Measurements from ENCODE around the gene TYW1.
"Not testable (repeated sequence)": the region's sequence is repeated elsewhere in the genome, so short reads cannot be mapped to it uniquely, and the experiment has no call there.

Gene TYW1

GRCh38 chr7:67134912-67135311 is 138.3 kb downstream of the TYW1 start:
- DNase-seq (ENCODE audit: low read depth in 2 of 2), result peak in 1 of 2 donors; percentile 10

GRCh38 chr7:67135617-67136486 is 139.2 kb downstream of the TYW1 start:
- not testable (repeated sequence) for DNase-seq (ENCODE audit: low read depth in 2 of 2)

- DNase-seq (ENCODE audit: low read depth in 2 of 2), result not testable (repeated sequence)
These were observed 140.9 kb downstream of the TYW1 start for GRCh38 chr7:67137489-67137888.

- DNase-seq (ENCODE audit: low read depth in 2 of 2), result not testable (repeated sequence)
These were observed 143.2 kb downstream of the TYW1 start for GRCh38 chr7:67139876-67140275.

- DNase-seq (ENCODE audit: low read depth in 2 of 2), result not testable (repeated sequence)
These were observed 144.4 kb downstream of the TYW1 start for GRCh38 chr7:67141001-67141400.

GRCh38 chr7:67143091-67143786 is 146.6 kb downstream of the TYW1 start:
- DNase-seq (ENCODE audit: low read depth in 2 of 2), result not testable (repeated sequence)

GRCh38 chr7:67145581-67146193 is 149.1 kb downstream of the TYW1 start:
- DNase-seq (ENCODE audit: low read depth in 2 of 2), result not testable (repeated sequence)

- not testable (repeated sequence) for DNase-seq (ENCODE audit: low read depth in 2 of 2)
These were observed 152.5 kb downstream of the TYW1 start for GRCh38 chr7:67149131-67149530.

- DNase-seq (ENCODE audit: low read depth in 2 of 2), result not testable (repeated sequence)
These were observed 157.7 kb downstream of the TYW1 start for GRCh38 chr7:67154374-67154773.

GRCh38 chr7:67156064-67156463 is 159.4 kb downstream of the TYW1 start:
- DNase-seq (ENCODE audit: low read depth in 2 of 2), result not testable (repeated sequence)

- not testable (repeated sequence) for DNase-seq (ENCODE audit: low read depth in 2 of 2)
These were observed 166.7 kb downstream of the TYW1 start for GRCh38 chr7:67163285-67163684.

GRCh38 chr7:67171151-67171550 is 174.5 kb downstream of the TYW1 start:
- not testable (repeated sequence) for DNase-seq (ENCODE audit: low read depth in 2 of 2)

GRCh38 chr7:67176730-67177129 is 180.1 kb downstream of the TYW1 start:
- not testable (repeated sequence) for DNase-seq (ENCODE audit: low read depth in 2 of 2)

GRCh38 chr7:67178915-67179688 is 182.5 kb downstream of the TYW1 start:
- DNase-seq (ENCODE audit: low read depth in 2 of 2), result not testable (repeated sequence)

GRCh38 chr7:67182956-67183750 is 186.5 kb downstream of the TYW1 start:
- DNase-seq (ENCODE audit: low read depth in 2 of 2), result not testable (repeated sequence)

GRCh38 chr7:67184912-67185659 is 188.5 kb downstream of the TYW1 start:
- not testable (repeated sequence) for DNase-seq (ENCODE audit: low read depth in 2 of 2)

- DNase-seq (ENCODE audit: low read depth in 2 of 2), result not testable (repeated sequence)
These were observed 189.1 kb downstream of the TYW1 start for GRCh38 chr7:67185660-67186129.

GRCh38 chr7:67189160-67189559 is 192.5 kb downstream of the TYW1 start:
- DNase-seq (ENCODE audit: low read depth in 2 of 2), result not testable (repeated sequence)

- not testable (repeated sequence) for DNase-seq (ENCODE audit: low read depth in 2 of 2)
These were observed 193.3 kb downstream of the TYW1 start for GRCh38 chr7:67189801-67190465.
